HCT116 (cell line): ENCODE results near the gene DCTN2.

Source experiments
- EZH2phosphoT487 ChIP-seq: fragments of 200-600 bp; IDR thresholded peaks from 2 replicates; pipeline ENCODE4 v1.6.1; 2018; ENCODE audit warnings: antibody characterized with exemption, borderline replicate concordance
- POLR2A ChIP-seq: IDR thresholded peaks from 2 replicates; pipeline ENCODE4 v1.7.0; 2011; ENCODE audit warnings: borderline replicate concordance; ENCODE audit not compliant: insufficient read depth, insufficient read length; ENCODE audit errors: extremely low read depth
- POLR2AphosphoS5 ChIP-seq: IDR thresholded peaks from 2 replicates; pipeline ENCODE4 v1.6.1; 2011; ENCODE audit warnings: mild to moderate bottlenecking, low read depth, low read length, moderate library complexity
- ZNF274 ChIP-seq: fragments of 200-500 bp; sonication (Bioruptor generic); IDR thresholded peaks from 2 replicates; pipeline ENCODE4 v1.6.1; 2014; ENCODE audit warnings: mild to moderate bottlenecking, low read depth, low read length, inconsistent platforms
- TF ChIP-seq, protein P1 (sequence below), 3 experiments: fragments of 200-600 bp in 1 of 3; sonication (generic) in 1 of 3; IDR thresholded peaks in 2 of 3; conservative IDR thresholded peaks in 1 of 3; 2 replicates each; pipeline ENCODE4 v1.5.1; 2012 to 2017; ENCODE audit warnings: low read depth in 2 of 3, low read length in 2 of 3, antibody characterized with exemption in 1 of 3, borderline replicate concordance in 1 of 3, control low read depth in 1 of 3, mild to moderate bottlenecking in 1 of 3, mixed read lengths in 1 of 3, mixed run types in 1 of 3, moderate library complexity in 1 of 3; ENCODE audit not compliant: insufficient read depth in 1 of 3

DNA sequence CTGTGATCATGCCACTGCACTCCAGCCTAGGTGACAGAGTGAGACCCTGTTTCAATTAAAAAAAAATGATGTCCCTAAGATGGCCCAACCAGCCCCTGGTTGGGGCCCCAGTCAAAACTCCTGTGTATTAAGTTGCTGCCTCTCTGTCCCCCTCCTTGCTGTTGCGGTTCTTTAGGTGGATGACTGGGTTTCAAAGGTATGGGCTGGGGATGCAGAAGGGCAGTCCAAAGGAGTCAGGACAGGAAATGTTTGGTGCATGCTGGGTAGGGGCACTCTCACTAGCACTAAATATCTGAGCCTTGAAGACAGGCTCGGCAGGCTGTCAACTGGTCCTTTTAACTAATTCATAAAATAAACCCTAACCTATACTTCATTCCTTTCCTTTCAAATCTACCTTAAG, 32.0 kb upstream of the DCTN2 start:
- TF ChIP-seq, protein P1, sequence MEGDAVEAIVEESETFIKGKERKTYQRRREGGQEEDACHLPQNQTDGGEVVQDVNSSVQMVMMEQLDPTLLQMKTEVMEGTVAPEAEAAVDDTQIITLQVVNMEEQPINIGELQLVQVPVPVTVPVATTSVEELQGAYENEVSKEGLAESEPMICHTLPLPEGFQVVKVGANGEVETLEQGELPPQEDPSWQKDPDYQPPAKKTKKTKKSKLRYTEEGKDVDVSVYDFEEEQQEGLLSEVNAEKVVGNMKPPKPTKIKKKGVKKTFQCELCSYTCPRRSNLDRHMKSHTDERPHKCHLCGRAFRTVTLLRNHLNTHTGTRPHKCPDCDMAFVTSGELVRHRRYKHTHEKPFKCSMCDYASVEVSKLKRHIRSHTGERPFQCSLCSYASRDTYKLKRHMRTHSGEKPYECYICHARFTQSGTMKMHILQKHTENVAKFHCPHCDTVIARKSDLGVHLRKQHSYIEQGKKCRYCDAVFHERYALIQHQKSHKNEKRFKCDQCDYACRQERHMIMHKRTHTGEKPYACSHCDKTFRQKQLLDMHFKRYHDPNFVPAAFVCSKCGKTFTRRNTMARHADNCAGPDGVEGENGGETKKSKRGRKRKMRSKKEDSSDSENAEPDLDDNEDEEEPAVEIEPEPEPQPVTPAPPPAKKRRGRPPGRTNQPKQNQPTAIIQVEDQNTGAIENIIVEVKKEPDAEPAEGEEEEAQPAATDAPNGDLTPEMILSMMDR (IDR thresholded peaks at IDR 0.05 in 2 of 3, conservative IDR thresholded peaks at IDR 0.05 in 1 of 3; ENCODE audit: borderline replicate concordance in 1 of 3, insufficient read depth in 1 of 3, low read depth in 2 of 3, low read length in 2 of 3), result no peak
- no peak for TF ChIP-seq POLR2A
- no peak for TF ChIP-seq ZNF274
- TF ChIP-seq EZH2phosphoT487, result no peak
- no peak for TF ChIP-seq POLR2AphosphoS5
